SU-DHL-6 (cell line): Measurements from ENCODE around the gene ZXDC.

ENCODE experiments used
- CTCF ChIP-seq: fragments of 200-600 bp; sonication (generic); IDR thresholded peaks from one replicate; pipeline ENCODE4 v1.5.1; 2017; ENCODE audit warnings: antibody characterized with exemption, mild to moderate bottlenecking, low read length, moderate library complexity; ENCODE audit not compliant: insufficient read depth, poor library complexity, severe bottlenecking
- EZH2phosphoT487 ChIP-seq: fragments of 200-600 bp; sonication (generic), shearing (Covaris generic); conservative IDR thresholded peaks from 2 replicates; pipeline ENCODE4 v1.6.1; 2018; ENCODE audit warnings: mild to moderate bottlenecking, antibody characterized with exemption, low read length, moderate library complexity, mixed read lengths

- no peak for TF ChIP-seq CTCF
- no peak for TF ChIP-seq EZH2phosphoT487
Measured at GRCh38 chr3:126508564-126508964, 32.9 kb upstream of the ZXDC start.
